ENCODE results near the gene VPS54.

DNA sequence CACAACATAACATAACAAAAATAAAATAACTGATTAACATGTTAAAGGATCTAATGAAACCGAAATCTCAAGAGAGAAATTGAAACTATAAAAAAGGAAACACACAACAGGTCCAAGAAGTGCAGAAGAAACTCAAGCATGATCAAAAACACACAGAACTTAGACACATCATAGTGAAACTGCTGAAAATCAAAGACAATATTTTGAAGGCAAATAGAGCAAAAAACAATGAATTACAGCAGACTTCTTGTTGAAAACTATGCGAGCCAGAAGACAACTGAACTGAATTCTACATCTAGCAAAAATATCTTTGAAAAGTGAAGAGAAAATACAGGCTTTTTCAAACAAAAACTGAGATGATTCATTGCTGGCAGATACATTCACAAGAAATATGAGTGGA is 116.2 kb downstream of the VPS54 start:
- TF ChIP-seq POLR2A (IDR thresholded peaks at IDR 0.05) = no peak
- no peak for TF ChIP-seq CTCF (IDR thresholded peaks at IDR 0.05)
